WTC11 (cell line): ENCODE data around the gene CPNE6. TPM values are rescaled to one million over a fixed set of nuclear protein-coding genes. Genes with fewer than 3 reads are reported as not detected.

Experiments
- ATAC-seq: fragments of 200-7000 bp; cut with Tn5 transposase; 2 replicates; pipeline ENCODE4 v1.10.0; 2021; ENCODE audit warnings: mild to moderate bottlenecking, moderate library complexity
- CTCF ChIA-PET: fragments of 300-600 bp; sonication (Branson Sonifier 250); formaldehyde crosslinking; loops from one replicate; lab custom pipeline; 2021; ENCODE audit warnings: antibody characterized with exemption; lab: Charles Lee
- POLR2A ChIA-PET: fragments of 350-600 bp; sonication (Branson Sonifier 250); formaldehyde crosslinking; loops from one replicate; lab custom pipeline; 2021; ENCODE audit warnings: antibody characterized with exemption; lab: Charles Lee
- DNase-seq: peaks from one replicate; pipeline ENCODE4 v3.0.0; 2021; ENCODE audit warnings: low spot score
- H3K27ac Mint-ChIP-seq: 2 replicates; pipeline ENCODE4 v1.8.0; 2021; ENCODE audit warnings: mixed read lengths
- H3K27me3 Mint-ChIP-seq: 2 replicates; pipeline ENCODE4 v1.8.0; 2021; ENCODE audit warnings: low read depth, mild to moderate bottlenecking, moderate library complexity, mixed read lengths
- H3K36me3 Mint-ChIP-seq: 2 replicates; pipeline ENCODE4 v1.8.0; 2021; ENCODE audit warnings: mixed read lengths
- H3K4me1 Mint-ChIP-seq: 2 replicates; pipeline ENCODE4 v1.8.0; 2022; ENCODE audit warnings: mixed read lengths
- H3K4me3 Mint-ChIP-seq: 2 replicates; pipeline ENCODE4 v1.8.0; 2021; ENCODE audit warnings: mild to moderate bottlenecking, moderate library complexity, mixed read lengths
- H3K9me3 Mint-ChIP-seq: 2 replicates; pipeline ENCODE4 v1.8.0; 2021; ENCODE audit warnings: mixed read lengths
- ELF4 ChIP-seq: sonication (generic); formaldehyde crosslinking; IDR thresholded peaks from 2 replicates; pipeline ENCODE4 v1.8.1; 2022; ENCODE audit warnings: low read depth, mild to moderate bottlenecking, moderate library complexity, missing genetic modification reagents
- EMX1 ChIP-seq: fragments of 250-450 bp; sonication (Bioruptor Pico); IDR thresholded peaks from 2 replicates; pipeline ENCODE4 v1.8.0; 2021; ENCODE audit warnings: mild to moderate bottlenecking
- ETV6 ChIP-seq: sonication (generic); formaldehyde crosslinking; IDR thresholded peaks from 2 replicates; pipeline ENCODE4 v1.8.1; 2022; ENCODE audit warnings: mild to moderate bottlenecking, missing genetic modification reagents
- FOXK1 ChIP-seq: sonication (generic); formaldehyde crosslinking; IDR thresholded peaks from 2 replicates; pipeline ENCODE4 v1.8.0; 2022; ENCODE audit warnings: mild to moderate bottlenecking, moderate library complexity, missing genetic modification reagents
- FOXP1 ChIP-seq: sonication (generic); formaldehyde crosslinking; IDR thresholded peaks from 2 replicates; pipeline ENCODE4 v1.8.0; 2022; ENCODE audit warnings: missing genetic modification reagents, mild to moderate bottlenecking, moderate library complexity, borderline replicate concordance
- GABPB1 ChIP-seq: sonication (generic); formaldehyde crosslinking; IDR thresholded peaks from 2 replicates; pipeline ENCODE4 v1.8.1; 2023; ENCODE audit warnings: mild to moderate bottlenecking, missing genetic modification reagents
- KAT7 ChIP-seq: sonication (generic); formaldehyde crosslinking; IDR thresholded peaks from 2 replicates; pipeline ENCODE4 v1.8.1; 2023; ENCODE audit warnings: missing genetic modification reagents, mild to moderate bottlenecking, borderline replicate concordance
- RELA ChIP-seq: sonication (generic); formaldehyde crosslinking; IDR thresholded peaks from 2 replicates; pipeline ENCODE4 v1.8.1; 2022; ENCODE audit warnings: missing genetic modification reagents, mild to moderate bottlenecking, borderline replicate concordance
- SP1 ChIP-seq: sonication (generic); formaldehyde crosslinking; conservative IDR thresholded peaks from 2 replicates; pipeline ENCODE4 v1.8.1; 2022; ENCODE audit warnings: missing genetic modification reagents
- TCF7 ChIP-seq: sonication (generic); formaldehyde crosslinking; IDR thresholded peaks from 2 replicates; pipeline ENCODE4 v1.8.0; 2022; ENCODE audit warnings: mild to moderate bottlenecking, low read depth, missing genetic modification reagents, moderate library complexity
- TEAD1 ChIP-seq: sonication (generic); formaldehyde crosslinking; IDR thresholded peaks from 2 replicates; pipeline ENCODE4 v1.8.0; 2022; ENCODE audit warnings: mild to moderate bottlenecking, missing genetic modification reagents
- TEAD4 ChIP-seq: sonication (generic); formaldehyde crosslinking; IDR thresholded peaks from 2 replicates; pipeline ENCODE4 v1.8.0; 2022; ENCODE audit warnings: mild to moderate bottlenecking, missing genetic modification reagents
- ZNF423 ChIP-seq: fragments of 250-450 bp; sonication (Bioruptor Pico); IDR thresholded peaks from 2 replicates; pipeline ENCODE4 v2.1.2; 2022; ENCODE audit warnings: mild to moderate bottlenecking, moderate library complexity
- total RNA-seq: library from RNA; stranded (reverse); gene quantifications from 3 replicates; pipeline ENCODE4 v1.2.3, GENCODE V29; 2021
- TF ChIP-seq, protein P1 (sequence below): sonication (generic); formaldehyde crosslinking; IDR thresholded peaks from 2 replicates; pipeline ENCODE4 v1.8.0; 2022; ENCODE audit warnings: mild to moderate bottlenecking, missing genetic modification reagents
- TF ChIP-seq, protein P2 (sequence below): sonication (generic); formaldehyde crosslinking; IDR thresholded peaks from 2 replicates; pipeline ENCODE4 v1.8.1; 2022; ENCODE audit warnings: mild to moderate bottlenecking, missing genetic modification reagents, moderate library complexity, borderline replicate concordance
- TF ChIP-seq, protein P3 (sequence below): sonication (generic); formaldehyde crosslinking; IDR thresholded peaks from 2 replicates; pipeline ENCODE4 v1.8.0; 2023; ENCODE audit warnings: missing genetic modification reagents, mild to moderate bottlenecking, borderline replicate concordance
- TF ChIP-seq, protein P4 (sequence below): fragments of 250-450 bp; sonication (Bioruptor Pico); IDR thresholded peaks from 2 replicates; pipeline ENCODE4 v1.9.0; 2021; ENCODE audit warnings: mild to moderate bottlenecking
- TF ChIP-seq, protein P5 (sequence below): fragments of 250-450 bp; sonication (Bioruptor Pico); IDR thresholded peaks from 2 replicates; pipeline ENCODE4 v2.1.2; 2022; ENCODE audit warnings: mild to moderate bottlenecking, moderate library complexity
- TF ChIP-seq, protein P6 (sequence below): sonication (generic); formaldehyde crosslinking; IDR thresholded peaks from 2 replicates; pipeline ENCODE4 v1.8.1; 2023; ENCODE audit warnings: mild to moderate bottlenecking, missing genetic modification reagents, moderate library complexity
- TF ChIP-seq, protein P7 (sequence below): sonication (generic); formaldehyde crosslinking; IDR thresholded peaks from 2 replicates; pipeline ENCODE4 v1.8.1; 2023; ENCODE audit warnings: mild to moderate bottlenecking, moderate library complexity, missing genetic modification reagents
- TF ChIP-seq, protein P8 (sequence below): sonication (generic); formaldehyde crosslinking; conservative IDR thresholded peaks from 2 replicates; pipeline ENCODE4 v1.8.1; 2022; ENCODE audit warnings: mild to moderate bottlenecking, missing genetic modification reagents

Gene CPNE6
- total RNA-seq, 1 experiment from 2014 or later, result not detected

DNA sequence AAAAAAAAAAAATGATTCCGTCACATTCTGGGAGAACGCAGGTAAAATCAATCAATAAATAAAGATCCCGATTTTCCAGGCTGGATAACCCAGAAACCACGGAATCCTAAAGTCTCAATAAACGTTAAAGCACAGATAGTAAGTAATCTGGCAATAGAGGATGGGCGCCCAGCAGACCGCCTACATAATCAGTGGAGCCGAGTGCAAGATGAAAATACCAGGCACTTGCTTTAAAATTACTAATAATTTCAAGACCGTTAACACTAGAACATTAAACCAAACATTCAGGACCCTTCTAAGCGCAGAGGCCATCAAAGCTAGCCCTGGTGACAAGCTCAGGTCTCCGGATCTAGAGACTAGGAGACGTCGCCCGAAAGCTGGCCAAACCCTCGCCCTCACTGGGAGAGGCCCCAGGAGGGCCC is 42.0 kb downstream of the CPNE6 start:
- no peak for DNase-seq
- CTCF ChIA-PET, result interaction anchor here (1.1 to 3.3 kb wide), 17 partner anchors 8 to 129 kb away, joined by 3 to 67 read pairs (median 8); partner anchors contain the start of genes CARMIL3, CHMP4A, DHRS4L2 and EMC9
- peaks cover 4% of the 10 kb centered on the region; the same call in 1 of the 2 replicates for H3K27me3 Mint-ChIP-seq

DNA sequence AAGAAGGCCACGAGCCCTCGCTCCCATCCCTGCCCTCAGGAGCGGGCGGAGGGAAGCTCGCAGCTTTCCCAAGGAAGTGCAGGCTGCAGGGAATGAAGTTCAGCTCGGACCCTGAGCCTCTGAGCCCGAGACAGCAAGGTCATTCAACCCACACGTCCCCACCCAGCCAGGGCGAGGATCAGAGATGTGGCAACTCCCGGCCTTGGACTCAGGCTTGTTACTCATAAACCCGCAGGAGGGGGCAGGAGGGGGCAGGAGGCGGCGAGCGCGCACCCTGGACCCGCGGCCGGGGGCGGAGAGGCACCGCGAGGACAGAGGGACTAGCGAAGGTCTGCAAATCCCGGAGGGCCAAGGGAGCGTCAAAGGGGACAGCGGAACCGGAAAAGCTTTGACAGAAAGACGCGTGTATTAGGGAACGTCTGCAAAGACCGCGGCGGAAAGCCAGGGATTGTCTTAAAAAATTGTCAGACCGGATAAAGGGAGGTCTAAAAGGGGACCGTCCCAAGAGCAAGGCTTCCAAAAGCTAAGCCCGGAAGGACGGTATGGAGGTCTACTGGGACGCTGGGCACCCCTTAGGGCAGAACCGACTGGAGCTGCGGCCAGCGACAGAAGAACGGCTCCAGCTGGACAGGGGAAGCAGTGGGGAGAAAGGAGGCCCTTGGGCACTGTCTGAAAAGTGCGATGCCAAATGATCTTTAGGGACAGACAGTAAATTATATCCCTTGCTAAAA is 42.6 kb downstream of the CPNE6 start:
- peaks cover 24% of the 10 kb centered on the region for H3K36me3 Mint-ChIP-seq
- peaks cover 18% of the 10 kb centered on the region for H3K4me1 Mint-ChIP-seq
- peak overlapping the region; percentile 99 for H3K4me3 Mint-ChIP-seq
- POLR2A ChIA-PET, result interaction anchor here (0.6 to 3.3 kb wide), 19 partner anchors 8 to 99 kb away, joined by 3 to 44 read pairs (median 8); partner anchors contain the start of genes CARMIL3, CHMP4A, EMC9 and IPO4
- H3K27me3 Mint-ChIP-seq, result peaks cover 4% of the 10 kb centered on the region; the same call in 1 of the 2 replicates
- CTCF ChIA-PET, result interaction anchor here (0.6 to 3.3 kb wide), 25 partner anchors 8 to 387 kb away, joined by 3 to 67 read pairs (median 6); partner anchors contain the start of genes CARMIL3, CHMP4A, CIDEB and DHRS4L2
- no peaks in the 10 kb centered on the region for H3K9me3 Mint-ChIP-seq
- peak overlapping the region; percentile 99 for H3K27ac Mint-ChIP-seq
- ATAC-seq (peak; percentile 30), DNase-seq (peak; percentile 81)
- TF ChIP-seq FOXK1 (CRISPR knock-in tag) (0 out of 2 replicates have a peak, but pooled peaks have one; percentile 23), RELA (CRISPR knock-in tag) (no peak), TEAD1 (CRISPR knock-in tag) (peak; percentile 36; the same call in 1 of the 2 replicates), FOXP1 (CRISPR knock-in tag) (0 out of 2 replicates have a peak, but pooled peaks have one; percentile 29), EMX1 (no peak), KAT7 (no peak), GABPB1 (CRISPR knock-in tag) (peak; percentile 94)
- TF ChIP-seq, protein P1, sequence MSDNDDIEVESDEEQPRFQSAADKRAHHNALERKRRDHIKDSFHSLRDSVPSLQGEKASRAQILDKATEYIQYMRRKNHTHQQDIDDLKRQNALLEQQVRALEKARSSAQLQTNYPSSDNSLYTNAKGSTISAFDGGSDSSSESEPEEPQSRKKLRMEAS (CRISPR knock-in tag), result peak; percentile 61; the same call in 1 of the 2 replicates
- TF ChIP-seq, protein P2, sequence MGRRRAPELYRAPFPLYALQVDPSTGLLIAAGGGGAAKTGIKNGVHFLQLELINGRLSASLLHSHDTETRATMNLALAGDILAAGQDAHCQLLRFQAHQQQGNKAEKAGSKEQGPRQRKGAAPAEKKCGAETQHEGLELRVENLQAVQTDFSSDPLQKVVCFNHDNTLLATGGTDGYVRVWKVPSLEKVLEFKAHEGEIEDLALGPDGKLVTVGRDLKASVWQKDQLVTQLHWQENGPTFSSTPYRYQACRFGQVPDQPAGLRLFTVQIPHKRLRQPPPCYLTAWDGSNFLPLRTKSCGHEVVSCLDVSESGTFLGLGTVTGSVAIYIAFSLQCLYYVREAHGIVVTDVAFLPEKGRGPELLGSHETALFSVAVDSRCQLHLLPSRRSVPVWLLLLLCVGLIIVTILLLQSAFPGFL (CRISPR knock-in tag), result peak; percentile 19; the same call in 1 of the 2 replicates
- TF ChIP-seq, protein P3, sequence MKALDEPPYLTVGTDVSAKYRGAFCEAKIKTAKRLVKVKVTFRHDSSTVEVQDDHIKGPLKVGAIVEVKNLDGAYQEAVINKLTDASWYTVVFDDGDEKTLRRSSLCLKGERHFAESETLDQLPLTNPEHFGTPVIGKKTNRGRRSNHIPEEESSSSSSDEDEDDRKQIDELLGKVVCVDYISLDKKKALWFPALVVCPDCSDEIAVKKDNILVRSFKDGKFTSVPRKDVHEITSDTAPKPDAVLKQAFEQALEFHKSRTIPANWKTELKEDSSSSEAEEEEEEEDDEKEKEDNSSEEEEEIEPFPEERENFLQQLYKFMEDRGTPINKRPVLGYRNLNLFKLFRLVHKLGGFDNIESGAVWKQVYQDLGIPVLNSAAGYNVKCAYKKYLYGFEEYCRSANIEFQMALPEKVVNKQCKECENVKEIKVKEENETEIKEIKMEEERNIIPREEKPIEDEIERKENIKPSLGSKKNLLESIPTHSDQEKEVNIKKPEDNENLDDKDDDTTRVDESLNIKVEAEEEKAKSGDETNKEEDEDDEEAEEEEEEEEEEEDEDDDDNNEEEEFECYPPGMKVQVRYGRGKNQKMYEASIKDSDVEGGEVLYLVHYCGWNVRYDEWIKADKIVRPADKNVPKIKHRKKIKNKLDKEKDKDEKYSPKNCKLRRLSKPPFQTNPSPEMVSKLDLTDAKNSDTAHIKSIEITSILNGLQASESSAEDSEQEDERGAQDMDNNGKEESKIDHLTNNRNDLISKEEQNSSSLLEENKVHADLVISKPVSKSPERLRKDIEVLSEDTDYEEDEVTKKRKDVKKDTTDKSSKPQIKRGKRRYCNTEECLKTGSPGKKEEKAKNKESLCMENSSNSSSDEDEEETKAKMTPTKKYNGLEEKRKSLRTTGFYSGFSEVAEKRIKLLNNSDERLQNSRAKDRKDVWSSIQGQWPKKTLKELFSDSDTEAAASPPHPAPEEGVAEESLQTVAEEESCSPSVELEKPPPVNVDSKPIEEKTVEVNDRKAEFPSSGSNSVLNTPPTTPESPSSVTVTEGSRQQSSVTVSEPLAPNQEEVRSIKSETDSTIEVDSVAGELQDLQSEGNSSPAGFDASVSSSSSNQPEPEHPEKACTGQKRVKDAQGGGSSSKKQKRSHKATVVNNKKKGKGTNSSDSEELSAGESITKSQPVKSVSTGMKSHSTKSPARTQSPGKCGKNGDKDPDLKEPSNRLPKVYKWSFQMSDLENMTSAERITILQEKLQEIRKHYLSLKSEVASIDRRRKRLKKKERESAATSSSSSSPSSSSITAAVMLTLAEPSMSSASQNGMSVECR, result peak; percentile 58; the same call in 1 of the 2 replicates
- TF ChIP-seq, protein P4, sequence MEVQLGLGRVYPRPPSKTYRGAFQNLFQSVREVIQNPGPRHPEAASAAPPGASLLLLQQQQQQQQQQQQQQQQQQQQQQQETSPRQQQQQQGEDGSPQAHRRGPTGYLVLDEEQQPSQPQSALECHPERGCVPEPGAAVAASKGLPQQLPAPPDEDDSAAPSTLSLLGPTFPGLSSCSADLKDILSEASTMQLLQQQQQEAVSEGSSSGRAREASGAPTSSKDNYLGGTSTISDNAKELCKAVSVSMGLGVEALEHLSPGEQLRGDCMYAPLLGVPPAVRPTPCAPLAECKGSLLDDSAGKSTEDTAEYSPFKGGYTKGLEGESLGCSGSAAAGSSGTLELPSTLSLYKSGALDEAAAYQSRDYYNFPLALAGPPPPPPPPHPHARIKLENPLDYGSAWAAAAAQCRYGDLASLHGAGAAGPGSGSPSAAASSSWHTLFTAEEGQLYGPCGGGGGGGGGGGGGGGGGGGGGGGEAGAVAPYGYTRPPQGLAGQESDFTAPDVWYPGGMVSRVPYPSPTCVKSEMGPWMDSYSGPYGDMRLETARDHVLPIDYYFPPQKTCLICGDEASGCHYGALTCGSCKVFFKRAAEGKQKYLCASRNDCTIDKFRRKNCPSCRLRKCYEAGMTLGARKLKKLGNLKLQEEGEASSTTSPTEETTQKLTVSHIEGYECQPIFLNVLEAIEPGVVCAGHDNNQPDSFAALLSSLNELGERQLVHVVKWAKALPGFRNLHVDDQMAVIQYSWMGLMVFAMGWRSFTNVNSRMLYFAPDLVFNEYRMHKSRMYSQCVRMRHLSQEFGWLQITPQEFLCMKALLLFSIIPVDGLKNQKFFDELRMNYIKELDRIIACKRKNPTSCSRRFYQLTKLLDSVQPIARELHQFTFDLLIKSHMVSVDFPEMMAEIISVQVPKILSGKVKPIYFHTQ (CRISPR knock-in tag), result no peak
- TF ChIP-seq, protein P5, sequence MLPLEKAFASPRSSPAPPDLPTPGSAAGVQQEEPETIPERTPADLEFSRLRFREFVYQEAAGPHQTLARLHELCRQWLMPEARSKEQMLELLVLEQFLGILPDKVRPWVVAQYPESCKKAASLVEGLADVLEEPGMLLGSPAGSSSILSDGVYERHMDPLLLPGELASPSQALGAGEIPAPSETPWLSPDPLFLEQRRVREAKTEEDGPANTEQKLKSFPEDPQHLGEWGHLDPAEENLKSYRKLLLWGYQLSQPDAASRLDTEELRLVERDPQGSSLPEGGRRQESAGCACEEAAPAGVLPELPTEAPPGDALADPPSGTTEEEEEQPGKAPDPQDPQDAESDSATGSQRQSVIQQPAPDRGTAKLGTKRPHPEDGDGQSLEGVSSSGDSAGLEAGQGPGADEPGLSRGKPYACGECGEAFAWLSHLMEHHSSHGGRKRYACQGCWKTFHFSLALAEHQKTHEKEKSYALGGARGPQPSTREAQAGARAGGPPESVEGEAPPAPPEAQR (CRISPR knock-in tag), result no peak
- TF ChIP-seq, protein P6, sequence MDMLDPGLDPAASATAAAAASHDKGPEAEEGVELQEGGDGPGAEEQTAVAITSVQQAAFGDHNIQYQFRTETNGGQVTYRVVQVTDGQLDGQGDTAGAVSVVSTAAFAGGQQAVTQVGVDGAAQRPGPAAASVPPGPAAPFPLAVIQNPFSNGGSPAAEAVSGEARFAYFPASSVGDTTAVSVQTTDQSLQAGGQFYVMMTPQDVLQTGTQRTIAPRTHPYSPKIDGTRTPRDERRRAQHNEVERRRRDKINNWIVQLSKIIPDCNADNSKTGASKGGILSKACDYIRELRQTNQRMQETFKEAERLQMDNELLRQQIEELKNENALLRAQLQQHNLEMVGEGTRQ (CRISPR knock-in tag), result peak; percentile 47; the same call in 1 of the 2 replicates
- TF ChIP-seq, protein P7, sequence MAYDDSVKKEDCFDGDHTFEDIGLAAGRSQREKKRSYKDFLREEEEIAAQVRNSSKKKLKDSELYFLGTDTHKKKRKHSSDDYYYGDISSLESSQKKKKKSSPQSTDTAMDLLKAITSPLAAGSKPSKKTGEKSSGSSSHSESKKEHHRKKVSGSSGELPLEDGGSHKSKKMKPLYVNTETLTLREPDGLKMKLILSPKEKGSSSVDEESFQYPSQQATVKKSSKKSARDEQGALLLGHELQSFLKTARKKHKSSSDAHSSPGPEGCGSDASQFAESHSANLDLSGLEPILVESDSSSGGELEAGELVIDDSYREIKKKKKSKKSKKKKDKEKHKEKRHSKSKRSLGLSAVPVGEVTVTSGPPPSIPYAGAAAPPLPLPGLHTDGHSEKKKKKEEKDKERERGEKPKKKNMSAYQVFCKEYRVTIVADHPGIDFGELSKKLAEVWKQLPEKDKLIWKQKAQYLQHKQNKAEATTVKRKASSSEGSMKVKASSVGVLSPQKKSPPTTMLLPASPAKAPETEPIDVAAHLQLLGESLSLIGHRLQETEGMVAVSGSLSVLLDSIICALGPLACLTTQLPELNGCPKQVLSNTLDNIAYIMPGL (CRISPR knock-in tag), result peak; percentile 63

More for the DNA sequence above, 42.0 kb downstream of the CPNE6 start:
- Mint-ChIP-seq H3K4me3 (peak overlapping the region; percentile 99), H3K36me3 (peaks cover 18% of the 10 kb centered on the region), H3K27ac (peak overlapping the region; percentile 99), H3K9me3 (no peaks in the 10 kb centered on the region), H3K4me1 (peaks cover 22% of the 10 kb centered on the region)
- no peak for ATAC-seq
- POLR2A ChIA-PET, result interaction anchor here (1.8 to 3.3 kb wide), 9 partner anchors 19 to 82 kb away, joined by 5 to 44 read pairs (median 13); partner anchors contain the start of genes CARMIL3, EMC9, IRF9 and PCK2
- TF ChIP-seq SP1 (CRISPR knock-in tag), result no peak
- TF ChIP-seq TCF7 (CRISPR knock-in tag), result no peak
- no peak for TF ChIP-seq ZNF423 (CRISPR knock-in tag)
- TF ChIP-seq, protein P8, sequence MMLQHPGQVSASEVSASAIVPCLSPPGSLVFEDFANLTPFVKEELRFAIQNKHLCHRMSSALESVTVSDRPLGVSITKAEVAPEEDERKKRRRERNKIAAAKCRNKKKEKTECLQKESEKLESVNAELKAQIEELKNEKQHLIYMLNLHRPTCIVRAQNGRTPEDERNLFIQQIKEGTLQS (CRISPR knock-in tag), result no peak
- no peak for TF ChIP-seq ETV6 (CRISPR knock-in tag)
- TF ChIP-seq, protein P1 (CRISPR knock-in tag), result no peak
- peak; percentile 40; the same call in 1 of the 2 replicates for TF ChIP-seq ELF4 (CRISPR knock-in tag)
- TF ChIP-seq TEAD4 (CRISPR knock-in tag), result no peak
